ENCODE measurements around the gene AP4M1. TPM values are rescaled to one million over a fixed set of nuclear protein-coding genes. Genes with fewer than 3 reads are reported as not detected.

AP4M1 gene
- total RNA-seq, 4 donors from 2014 or later = 5.0 to 52.0 (median 33.6) TPM

DNA sequence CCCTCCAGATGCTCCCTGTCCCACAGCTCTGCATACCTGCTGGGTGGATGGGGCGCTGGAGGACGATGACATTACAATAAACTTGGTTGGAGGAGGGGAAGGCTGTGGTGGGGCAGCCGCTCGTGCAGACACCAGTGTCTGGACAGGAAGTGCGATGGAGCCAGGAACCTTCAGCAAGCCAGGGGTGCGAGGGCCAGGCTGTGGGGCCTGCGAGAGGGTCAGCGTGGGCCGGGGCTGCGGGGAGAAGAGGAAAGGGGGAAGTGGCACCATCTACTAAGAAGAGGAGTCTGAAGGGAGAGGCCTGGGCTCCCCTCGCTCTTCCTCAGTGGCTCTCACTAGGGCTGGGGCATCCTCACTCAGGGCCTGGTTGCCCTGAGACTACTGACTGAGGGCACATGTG lies 6.4 kb downstream of the AP4M1 start:
- Histone ChIP-seq H3K4me1 (no peaks in the 10 kb centered on the region), H3K4me3 (no peak overlapping the region), H3K9me3 (no peaks in the 10 kb centered on the region), H3K36me3 (no peaks in the 10 kb centered on the region), H3K27me3 (no peaks in the 10 kb centered on the region), H3K27ac (no peak overlapping the region)
- intact Hi-C loops (cut with DNase I; ENCODE audit: low total_unique reads) = no loop called here
- DNase-seq = no peak
- TF ChIP-seq POLR2A (IDR thresholded peaks at IDR 0.05) = no peak
- TF ChIP-seq, protein P1, sequence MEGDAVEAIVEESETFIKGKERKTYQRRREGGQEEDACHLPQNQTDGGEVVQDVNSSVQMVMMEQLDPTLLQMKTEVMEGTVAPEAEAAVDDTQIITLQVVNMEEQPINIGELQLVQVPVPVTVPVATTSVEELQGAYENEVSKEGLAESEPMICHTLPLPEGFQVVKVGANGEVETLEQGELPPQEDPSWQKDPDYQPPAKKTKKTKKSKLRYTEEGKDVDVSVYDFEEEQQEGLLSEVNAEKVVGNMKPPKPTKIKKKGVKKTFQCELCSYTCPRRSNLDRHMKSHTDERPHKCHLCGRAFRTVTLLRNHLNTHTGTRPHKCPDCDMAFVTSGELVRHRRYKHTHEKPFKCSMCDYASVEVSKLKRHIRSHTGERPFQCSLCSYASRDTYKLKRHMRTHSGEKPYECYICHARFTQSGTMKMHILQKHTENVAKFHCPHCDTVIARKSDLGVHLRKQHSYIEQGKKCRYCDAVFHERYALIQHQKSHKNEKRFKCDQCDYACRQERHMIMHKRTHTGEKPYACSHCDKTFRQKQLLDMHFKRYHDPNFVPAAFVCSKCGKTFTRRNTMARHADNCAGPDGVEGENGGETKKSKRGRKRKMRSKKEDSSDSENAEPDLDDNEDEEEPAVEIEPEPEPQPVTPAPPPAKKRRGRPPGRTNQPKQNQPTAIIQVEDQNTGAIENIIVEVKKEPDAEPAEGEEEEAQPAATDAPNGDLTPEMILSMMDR (IDR thresholded peaks at IDR 0.05) = no peak

DNA sequence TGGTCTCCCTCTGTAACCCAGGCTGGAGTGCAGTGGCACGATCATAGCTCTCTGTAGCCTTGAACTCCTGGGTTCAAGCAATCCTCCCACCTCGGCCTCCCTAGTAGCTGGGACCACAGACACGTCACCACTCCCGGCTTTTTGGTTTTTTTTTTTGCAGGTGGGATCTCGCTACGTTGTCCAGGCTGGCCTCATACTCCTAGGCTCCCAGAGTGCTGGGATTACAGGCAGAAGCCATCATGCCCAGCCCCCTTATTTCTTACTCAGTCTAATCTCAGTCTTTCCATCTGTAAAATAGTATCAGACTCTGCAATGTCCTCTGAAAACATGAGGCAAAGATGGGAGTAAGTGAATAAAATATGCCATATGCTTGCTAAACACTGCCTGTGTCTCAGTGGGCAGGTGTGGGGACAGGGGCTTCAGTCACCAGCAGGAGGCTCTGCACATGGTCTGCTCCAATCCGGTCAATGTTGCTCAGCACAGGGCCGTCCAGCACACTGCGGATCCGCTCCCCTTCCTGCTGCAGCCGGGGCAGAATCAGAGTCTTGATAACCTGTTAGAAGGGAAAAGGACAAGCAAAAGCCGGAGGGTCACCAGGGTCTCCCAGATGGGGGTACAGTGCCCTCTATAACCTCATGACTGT lies 8.2 kb downstream of the AP4M1 start:
- no peak for TF ChIP-seq POLR2A (IDR thresholded peaks at IDR 0.05)
- TF ChIP-seq, protein P1 (IDR thresholded peaks at IDR 0.05) = no peak
- no peak overlapping the region for H3K27ac ChIP-seq
- H3K27me3 ChIP-seq = no peaks in the 10 kb centered on the region
- intact Hi-C loops (cut with DNase I; ENCODE audit: low total_unique reads) = no loop called here
- H3K4me1 ChIP-seq = no peaks in the 10 kb centered on the region
- H3K9me3 ChIP-seq = no peaks in the 10 kb centered on the region
- DNase-seq = no peak
- no peaks in the 10 kb centered on the region for H3K36me3 ChIP-seq
- H3K4me3 ChIP-seq = no peak overlapping the region

- Histone ChIP-seq H3K27ac (no peak overlapping the region), H3K4me3 (no peak overlapping the region), H3K4me1 (no peaks in the 10 kb centered on the region), H3K27me3 (no peaks in the 10 kb centered on the region), H3K36me3 (no peaks in the 10 kb centered on the region), H3K9me3 (no peaks in the 10 kb centered on the region)
- intact Hi-C loops (cut with DNase I; ENCODE audit: low total_unique reads) = no loop called here
- DNase-seq = no peak
- TF ChIP-seq POLR2A (IDR thresholded peaks at IDR 0.05) = no peak
- TF ChIP-seq, protein P1 (IDR thresholded peaks at IDR 0.05) = no peak
Observed at GRCh38 chr7:100111156-100111555, 9.7 kb downstream of the AP4M1 start.

GRCh38 chr7:100111914-100112313 lies 10.5 kb downstream of the AP4M1 start:
- Histone ChIP-seq H3K36me3 (no peaks in the 10 kb centered on the region), H3K27me3 (no peaks in the 10 kb centered on the region), H3K4me3 (no peak overlapping the region), H3K4me1 (no peaks in the 10 kb centered on the region), H3K27ac (no peak overlapping the region), H3K9me3 (no peaks in the 10 kb centered on the region)
- intact Hi-C loops (cut with DNase I; ENCODE audit: low total_unique reads) = no loop called here
- DNase-seq = no peak
- TF ChIP-seq POLR2A (IDR thresholded peaks at IDR 0.05) = no peak
- TF ChIP-seq, protein P1 (IDR thresholded peaks at IDR 0.05) = no peak

- Histone ChIP-seq H3K27ac (no peak overlapping the region), H3K9me3 (no peaks in the 10 kb centered on the region), H3K36me3 (no peaks in the 10 kb centered on the region), H3K4me1 (peaks cover 0 to under 1% of the 10 kb centered on the region in 2 donors), H3K4me3 (no peak overlapping the region), H3K27me3 (no peaks in the 10 kb centered on the region)
- no peak for TF ChIP-seq POLR2A (IDR thresholded peaks at IDR 0.05)
- TF ChIP-seq, protein P1 (IDR thresholded peaks at IDR 0.05) = no peak
- intact Hi-C loops (cut with DNase I; ENCODE audit: low total_unique reads) = no loop called here
- DNase-seq = no peak
Observed at GRCh38 chr7:100115026-100115425, 13.6 kb downstream of the AP4M1 start.

Data from uterus (tissue), 4 donors.